Activated T-cell treated with anti-CD3 and anti-CD28 coated beads for 48 hours (primary cell): Measurements from ENCODE around the gene CD300E.
"Not testable (repeated sequence)": the region's sequence is repeated elsewhere in the genome, so short reads cannot be mapped to it uniquely, and the experiment has no call there.

Experiments used
- DNase-seq: peaks from one replicate; pipeline ENCODE4 v3.0.0-alpha.2; 2020; ENCODE audit warnings: low read depth

Gene CD300E

DNA sequence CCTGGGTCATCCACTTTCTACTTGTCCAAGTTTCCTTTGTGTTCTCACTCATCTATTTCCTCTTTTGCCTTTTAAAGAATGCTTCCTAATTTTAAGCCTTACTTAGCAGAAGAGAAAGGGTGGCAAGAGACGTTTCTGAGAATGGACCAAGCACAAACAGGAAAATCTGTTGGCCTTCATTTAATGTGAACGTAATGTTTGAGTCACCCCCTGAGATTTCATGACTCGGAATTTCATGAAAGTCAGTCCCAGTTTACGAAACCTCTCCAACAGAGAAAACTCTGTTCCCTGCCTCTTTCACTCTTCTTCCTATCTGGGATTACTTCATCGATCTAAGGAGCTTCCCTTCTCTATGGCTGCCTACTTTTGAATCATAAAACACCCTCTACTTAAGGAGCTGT is at the start of gene CD300E:
Gene CD300E, minus strand, starts transcription at position 46 of the 401 bp plus-strand sequence. CDS start 117 bp downstream, outside the sequence.
- no peak for DNase-seq

GRCh38 chr17:74671031-74671771 is 47.7 kb upstream of the CD300E start:
- peak; percentile 74 for DNase-seq

DNA sequence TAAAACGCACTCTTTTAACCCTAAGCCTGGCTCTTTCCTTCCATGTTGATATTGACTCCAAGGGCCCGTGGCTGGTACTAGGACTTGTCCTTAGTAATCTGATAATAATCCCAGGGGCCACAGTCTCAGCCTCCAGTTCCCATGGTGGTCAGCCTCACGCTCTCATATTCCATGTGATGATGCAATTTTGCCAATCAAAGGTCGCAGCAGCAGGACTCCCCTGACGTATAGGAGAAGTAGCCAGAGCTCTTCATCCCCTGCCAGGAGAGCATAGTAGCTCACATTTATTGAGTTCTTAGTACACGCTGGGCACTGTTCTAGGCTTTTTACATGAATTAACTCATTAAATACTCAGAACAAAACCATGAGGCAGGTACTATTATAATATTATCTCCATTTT is 46.8 kb upstream of the CD300E start:
- no peak for DNase-seq

DNA sequence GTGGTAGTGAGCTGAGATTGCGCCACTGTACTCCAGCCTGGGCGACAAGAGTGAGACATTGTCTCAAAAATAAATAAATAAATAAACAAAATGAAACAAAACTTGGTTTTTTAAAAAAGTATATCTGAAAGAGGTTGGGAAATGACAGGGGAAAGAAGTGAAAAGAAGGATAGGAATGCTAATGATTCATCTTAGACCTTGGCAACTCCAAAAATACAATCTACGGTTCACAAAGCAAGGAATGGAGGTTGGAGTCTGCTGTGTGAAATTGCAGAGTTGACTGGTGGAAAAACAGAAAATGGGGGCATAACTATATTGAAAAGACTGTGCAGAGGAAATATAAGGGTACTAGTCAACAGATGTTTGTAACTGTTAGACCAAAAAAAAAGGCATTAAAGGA is 40.0 kb upstream of the CD300E start:
- no peak for DNase-seq

GRCh38 chr17:74659889-74660288 is 36.4 kb upstream of the CD300E start:
- no peak for DNase-seq

GRCh38 chr17:74658620-74659019 is 35.1 kb upstream of the CD300E start:
- no peak for DNase-seq

- DNase-seq: no peak
These were observed 31.2 kb upstream of the CD300E start for GRCh38 chr17:74654742-74655141.

DNA sequence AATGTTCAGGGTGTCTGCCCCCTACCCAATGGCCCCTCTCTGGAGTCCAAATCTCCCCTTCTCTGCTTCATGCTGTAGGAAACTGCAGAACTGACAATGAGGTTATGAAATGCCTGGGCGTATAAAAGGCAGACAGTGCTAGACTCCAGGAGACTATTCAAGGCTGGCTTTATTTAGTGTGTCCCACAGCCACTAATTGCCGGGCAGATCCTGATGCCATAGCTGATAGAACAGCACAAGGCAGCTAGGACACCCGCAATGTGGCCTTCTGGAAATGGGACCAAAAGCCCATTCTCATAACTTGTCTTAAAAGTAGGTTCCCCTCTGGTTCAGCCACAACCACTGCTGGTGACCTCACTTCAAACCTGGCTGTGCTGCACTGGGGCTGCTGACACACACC is 28.5 kb upstream of the CD300E start:
- no peak for DNase-seq

DNA sequence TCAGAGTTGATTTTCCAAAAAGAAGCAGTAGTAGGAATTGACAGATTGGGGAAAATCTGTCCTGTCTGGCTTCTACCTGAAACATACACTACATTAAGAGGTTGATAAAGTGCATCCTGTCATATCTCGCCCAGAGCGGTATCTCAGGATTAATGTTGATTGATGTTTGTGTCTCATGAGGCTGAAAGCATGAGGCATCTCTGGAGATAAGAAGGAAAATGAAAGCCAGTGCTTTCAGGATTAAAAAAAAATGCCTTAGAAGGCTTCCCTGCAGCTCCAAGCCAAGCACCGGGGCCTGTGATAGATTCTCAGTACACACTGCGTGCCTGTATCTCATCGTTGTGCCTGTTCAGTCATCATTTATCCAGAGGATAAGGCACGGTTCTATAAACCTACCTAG is 26.4 kb upstream of the CD300E start:
- DNase-seq: no peak

- DNase-seq: no peak
These were observed 24.5 kb upstream of the CD300E start for GRCh38 chr17:74647871-74648672.

DNA sequence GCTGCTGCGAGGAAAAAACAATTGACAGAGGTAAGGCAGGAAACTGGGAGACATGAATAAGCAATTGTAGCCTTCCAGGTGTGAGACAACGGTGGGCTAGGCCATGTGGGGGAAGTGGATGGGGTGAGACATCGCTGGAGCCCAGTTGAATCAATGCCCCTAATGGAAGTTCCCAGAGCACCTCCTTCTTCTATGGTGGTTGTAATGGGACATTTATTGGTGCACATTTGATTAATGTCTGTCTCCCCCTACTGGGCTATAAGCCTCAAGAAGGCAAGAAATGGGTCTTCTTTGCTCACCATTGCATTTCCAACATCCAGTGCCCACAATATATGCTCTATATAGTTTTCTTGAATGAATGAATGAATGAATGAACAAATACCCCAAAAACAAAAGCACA is 22.7 kb upstream of the CD300E start:
- no peak for DNase-seq

DNA sequence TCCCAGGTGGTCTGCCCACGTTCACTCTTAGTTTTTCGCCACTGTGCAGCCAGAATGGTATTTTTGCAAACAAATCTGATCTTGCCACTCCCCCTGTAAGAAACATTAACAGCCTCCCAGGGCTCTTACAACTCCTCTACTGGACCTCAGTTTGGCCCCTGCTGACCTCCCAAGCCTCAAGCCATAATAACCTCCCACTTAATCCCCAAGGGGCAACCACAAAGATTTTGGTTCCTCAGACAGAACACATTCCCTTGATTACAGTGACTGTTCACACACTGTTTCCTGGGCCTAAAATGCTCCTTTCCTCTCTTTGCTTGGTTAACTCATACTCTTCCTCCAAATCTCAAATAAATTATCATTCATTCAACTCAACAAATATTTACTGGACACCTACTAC is 21.5 kb upstream of the CD300E start:
- no peak for DNase-seq

DNA sequence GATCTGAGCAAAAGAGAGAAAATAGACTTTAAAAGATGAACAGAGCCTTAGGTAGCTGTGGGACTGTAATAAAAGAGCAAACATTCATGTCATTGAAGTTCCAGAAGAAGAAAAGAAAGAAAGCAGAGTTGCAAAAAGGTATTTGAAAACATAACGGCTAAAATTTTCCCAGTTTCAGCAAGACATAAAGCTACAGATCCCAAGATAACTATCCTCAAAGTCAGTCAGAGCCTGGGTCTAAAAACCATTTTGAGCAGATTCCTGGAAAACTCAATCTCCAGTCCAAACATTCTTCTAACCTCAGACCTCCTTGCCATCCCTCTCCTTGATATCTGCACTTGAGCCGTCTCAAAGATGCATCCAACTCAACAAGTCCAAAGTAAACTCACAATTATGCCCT is 20.9 kb upstream of the CD300E start:
- DNase-seq: no peak

- DNase-seq: no peak
These were observed 20.3 kb upstream of the CD300E start for GRCh38 chr17:74643826-74644225.

GRCh38 chr17:74642995-74643394 is 19.5 kb upstream of the CD300E start:
- no peak for DNase-seq

DNA sequence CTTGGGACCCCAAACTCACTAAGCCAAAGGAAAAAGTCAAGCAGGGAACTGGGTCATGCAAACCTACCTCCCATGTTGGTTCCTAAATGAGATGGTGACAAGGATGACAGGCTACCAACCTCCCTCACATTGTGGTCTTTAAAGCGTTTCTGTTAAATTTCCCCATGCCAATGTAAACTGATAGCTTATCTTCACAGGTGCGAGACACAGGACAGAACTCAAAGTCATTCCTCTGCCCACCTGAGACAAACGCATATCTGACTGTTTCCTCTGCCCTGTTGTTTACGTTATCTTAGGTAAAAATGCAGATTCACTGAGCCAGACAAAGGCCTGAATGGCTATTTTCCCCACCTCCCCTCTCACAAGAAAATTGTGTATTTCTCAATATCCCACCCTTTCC is 19.0 kb upstream of the CD300E start:
- DNase-seq: no peak

DNA sequence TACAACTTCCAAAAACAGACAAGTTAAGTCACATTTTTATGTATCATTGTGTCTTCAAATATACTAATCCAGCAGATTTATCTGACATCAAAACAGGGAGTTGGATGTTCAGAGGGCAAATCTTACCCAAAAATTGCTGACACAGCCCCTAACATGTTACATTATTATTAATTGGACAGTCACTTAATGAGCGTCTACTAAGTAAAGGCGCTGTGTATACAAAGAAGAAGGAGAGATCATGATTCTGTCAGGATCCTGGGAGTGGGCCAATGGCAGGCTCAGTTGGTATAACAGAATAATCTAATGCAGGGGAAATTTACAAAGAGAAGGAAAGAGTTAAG is 18.4 kb upstream of the CD300E start:
- no peak for DNase-seq

GRCh38 chr17:74641224-74641957 is 17.9 kb upstream of the CD300E start:
- DNase-seq: no peak

GRCh38 chr17:74639704-74640151 is 16.2 kb upstream of the CD300E start:
- no peak for DNase-seq

DNA sequence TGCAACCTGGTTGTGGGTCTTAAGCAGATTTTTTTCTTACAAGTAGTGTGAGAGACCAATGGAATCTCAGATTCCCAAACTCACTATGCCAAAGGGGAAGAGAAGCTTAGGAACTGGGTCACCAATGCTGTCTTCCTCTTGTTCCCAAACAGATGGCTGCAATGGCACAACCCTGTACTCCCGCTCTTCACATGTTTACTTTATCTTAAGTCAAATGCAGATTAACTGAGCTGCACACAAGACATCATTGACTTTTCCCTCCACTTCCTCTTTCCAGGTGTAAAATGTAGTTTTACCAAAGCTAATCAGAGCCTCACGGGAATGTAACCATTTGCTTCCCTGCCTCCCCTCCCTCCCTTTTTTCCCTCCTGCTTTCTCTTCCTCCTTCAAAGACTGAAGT is 14.4 kb upstream of the CD300E start:
- DNase-seq: no peak

DNA sequence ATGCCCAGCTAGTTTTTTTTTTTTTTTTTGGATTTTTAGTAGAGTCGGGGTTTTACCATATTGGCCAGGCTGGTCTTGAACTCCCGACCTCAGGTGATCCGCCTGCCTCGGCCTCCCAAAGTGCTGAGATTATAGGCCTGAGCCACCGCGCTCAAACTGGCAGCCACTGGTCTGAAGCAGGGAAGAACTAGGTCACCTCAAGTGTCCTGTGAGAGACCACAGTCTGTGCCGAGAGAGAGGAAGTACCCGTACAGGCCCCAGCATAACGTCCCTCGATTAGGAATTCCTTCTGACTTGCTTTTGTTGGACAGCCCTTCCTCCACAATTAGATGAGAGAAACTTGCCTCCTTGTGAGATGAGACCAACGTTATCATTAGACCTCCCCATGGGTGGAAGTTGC is 13.7 kb upstream of the CD300E start:
- no peak for DNase-seq

GRCh38 chr17:74636541-74637085 is 13.1 kb upstream of the CD300E start:
- not testable (repeated sequence) for DNase-seq

DNA sequence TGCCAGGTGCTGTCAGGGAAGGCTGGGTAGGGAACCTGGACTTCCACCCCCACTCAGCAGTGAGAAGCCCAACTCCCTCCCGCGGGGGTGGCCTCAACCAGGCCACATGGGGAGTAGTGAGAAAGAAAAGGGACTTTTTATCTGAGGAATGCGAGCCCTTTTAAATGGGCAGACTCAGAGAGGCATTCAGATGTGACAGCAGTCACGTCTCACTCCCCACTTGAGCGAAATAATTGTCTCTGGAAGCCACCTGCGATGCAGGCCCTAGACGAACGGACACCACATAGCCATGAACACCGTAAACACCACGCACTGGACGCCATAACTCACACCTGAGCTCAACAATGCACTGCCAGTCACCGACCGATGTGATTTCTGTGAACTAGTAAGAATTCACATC is 11.9 kb upstream of the CD300E start:
- no peak for DNase-seq
